T47D (cell line): Measurements from ENCODE around the gene SSH2.
"Not testable (repeated sequence)": the region's sequence is repeated elsewhere in the genome, so short reads cannot be mapped to it uniquely, and the experiment has no call there.

ENCODE experiments used
- DNase-seq, 2 experiments: peaks; one replicate each; pipeline versions ENCODE4 v3.0.0 to v3.0.0-alpha.2; 2011 to 2012; ENCODE audit warnings: low read depth in 1 of 2, low spot score in 1 of 2
- JUND ChIP-seq: IDR thresholded peaks from 2 replicates; pipeline ENCODE4 v1.6.1; 2012; ENCODE audit warnings: low read depth
- in situ Hi-C: cut with HindIII; loops from 2 replicates; pipeline ENCODE4 v1.10.0; 2016; ENCODE audit warnings: low sequenced_read_pairs, low pct_unique_long_range_greater_than_20kb

The SSH2 gene

DNA sequence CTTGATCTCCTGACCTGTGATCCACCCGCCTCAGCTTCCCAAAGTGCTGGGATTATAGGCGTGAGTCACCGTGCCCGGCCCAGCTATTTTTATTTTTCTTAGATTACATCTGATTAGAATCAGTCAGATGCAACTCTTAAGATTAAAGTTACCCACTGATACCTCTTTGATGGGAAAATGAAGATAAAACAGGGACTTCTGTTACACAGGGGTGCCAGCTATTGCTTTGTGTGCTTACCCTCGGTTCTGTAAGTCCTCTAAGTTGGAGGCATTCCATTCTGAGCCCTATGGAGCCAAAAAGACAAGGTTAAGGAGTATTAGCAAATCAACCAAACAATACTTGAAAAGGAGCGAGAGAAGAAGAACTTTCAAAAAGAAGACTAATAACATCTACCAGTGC is 274.7 kb downstream of the SSH2 start:
- no peak for DNase-seq
- TF ChIP-seq JUND: no peak
- in situ Hi-C loops: no loop called here

DNA sequence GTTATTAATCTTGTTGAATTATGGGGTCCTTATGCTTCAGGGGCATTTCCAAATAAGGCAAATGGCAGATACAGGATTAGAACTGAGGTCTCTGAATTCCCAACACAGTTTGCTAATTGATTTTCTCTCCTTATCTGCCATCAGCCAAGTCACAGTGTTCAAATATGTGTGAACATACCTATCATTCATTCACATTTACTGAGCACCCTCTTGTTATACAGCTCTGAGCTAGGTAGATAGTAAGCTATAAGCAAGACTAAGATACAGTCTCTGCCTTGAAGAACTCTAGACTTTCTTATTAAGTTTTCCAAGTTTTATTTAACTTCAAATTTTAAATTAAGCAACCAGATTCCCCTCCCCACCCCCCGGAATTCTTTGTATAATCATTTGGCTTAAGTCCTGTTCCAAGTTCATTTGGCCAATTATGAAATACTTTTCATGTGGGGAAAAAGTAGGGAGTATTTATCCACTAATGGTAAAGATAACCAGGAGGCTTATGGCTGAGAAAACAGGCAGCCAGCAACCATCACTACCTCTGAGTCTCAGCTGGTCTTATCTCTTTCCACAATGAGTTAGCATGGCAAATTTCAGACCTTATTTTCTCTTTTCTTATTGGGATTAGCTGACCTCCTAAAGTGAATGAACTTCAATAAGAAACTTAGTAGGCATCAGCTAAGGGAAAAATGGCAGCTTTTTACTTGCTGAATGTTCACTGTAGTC is 275.9 kb downstream of the SSH2 start:
- in situ Hi-C loops: no loop called here
- no peak for TF ChIP-seq JUND
- peak in 1 of 2 experiments; percentile 25 for DNase-seq

DNA sequence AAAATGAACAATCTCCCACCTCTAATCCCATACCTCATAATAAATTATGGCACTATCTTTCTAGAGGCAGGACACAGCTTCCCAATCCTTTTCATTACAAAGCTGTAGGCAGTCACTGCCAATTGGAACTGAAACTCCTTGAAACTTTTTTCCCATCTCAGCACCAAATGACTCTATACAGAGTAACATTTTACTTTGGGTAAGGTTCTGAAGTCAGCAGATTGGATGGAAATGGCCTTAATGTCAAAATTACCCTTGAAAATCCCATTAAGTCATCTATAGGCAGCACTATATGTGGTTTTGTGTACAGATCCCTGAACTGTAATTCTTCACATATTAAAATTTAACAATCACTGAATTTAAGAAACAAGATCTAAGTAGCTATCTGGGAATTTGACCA is 277.1 kb downstream of the SSH2 start:
- in situ Hi-C loops: no loop called here
- DNase-seq: no peak
- no peak for TF ChIP-seq JUND

DNA sequence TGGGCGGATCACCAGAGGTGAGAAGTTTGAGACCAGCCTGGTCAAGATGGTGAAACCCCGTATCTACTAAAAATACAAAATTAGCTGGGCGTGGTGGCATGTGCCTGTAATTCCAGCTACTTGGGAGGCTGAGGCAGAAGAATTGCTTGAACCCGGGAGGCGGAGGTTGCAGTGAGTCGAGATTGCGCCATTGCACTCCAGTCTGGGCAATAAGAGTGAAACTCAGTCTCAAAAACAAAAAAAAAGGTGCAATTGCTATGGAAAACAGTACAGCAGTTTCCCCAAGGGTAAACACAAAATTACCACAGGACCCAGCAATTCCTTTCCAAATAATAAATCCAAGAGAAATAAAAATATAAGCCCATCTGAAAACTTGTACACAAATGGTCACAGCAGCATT is 278.1 kb downstream of the SSH2 start:
- in situ Hi-C loops: not testable (repeated sequence)

DNA sequence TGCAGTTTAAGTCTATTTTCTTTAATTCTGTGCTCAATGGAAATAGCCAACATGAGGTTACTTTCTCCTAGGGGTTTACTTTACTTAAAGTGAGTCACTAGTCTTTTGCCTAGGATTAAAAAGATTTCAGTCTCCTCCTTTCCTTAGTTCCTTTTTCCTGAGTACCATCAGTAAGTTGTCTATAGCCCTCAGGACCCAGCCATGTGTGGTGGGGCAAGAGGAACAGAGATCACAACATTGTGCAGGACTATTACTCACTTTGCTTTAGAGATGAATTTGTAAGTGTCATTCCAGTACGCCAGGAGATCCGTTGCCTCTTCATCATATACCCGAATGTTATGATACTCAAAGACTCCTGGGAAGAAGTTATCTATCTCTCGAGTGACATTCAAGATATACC is 279.6 kb downstream of the SSH2 start:
- in situ Hi-C loops: no loop called here
- no peak for TF ChIP-seq JUND
- DNase-seq: no peak

More for the DNA sequence above, 278.1 kb downstream of the SSH2 start:
- DNase-seq: not testable (repeated sequence)

DNA sequence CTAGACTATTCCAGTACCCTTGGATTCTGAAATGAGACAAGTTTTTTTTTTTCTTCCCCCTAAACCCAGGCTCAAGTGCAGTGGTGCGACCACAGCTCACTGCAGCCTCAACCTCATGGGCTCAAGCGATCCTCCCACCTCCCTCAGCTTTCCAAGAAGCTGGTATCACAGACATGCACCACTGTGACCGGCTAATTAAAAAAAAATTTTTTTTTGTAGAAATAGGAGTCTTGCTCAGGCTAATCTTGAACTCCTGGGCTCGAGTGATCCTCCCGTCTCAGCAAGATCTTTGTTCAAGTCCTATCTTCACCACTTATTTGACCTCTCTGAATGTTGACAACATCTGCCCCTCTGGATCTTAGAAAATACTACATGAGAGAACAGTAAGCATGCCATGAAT is 280.7 kb downstream of the SSH2 start:
- DNase-seq: no peak
- in situ Hi-C loops: no loop called here
- no peak for TF ChIP-seq JUND

DNA sequence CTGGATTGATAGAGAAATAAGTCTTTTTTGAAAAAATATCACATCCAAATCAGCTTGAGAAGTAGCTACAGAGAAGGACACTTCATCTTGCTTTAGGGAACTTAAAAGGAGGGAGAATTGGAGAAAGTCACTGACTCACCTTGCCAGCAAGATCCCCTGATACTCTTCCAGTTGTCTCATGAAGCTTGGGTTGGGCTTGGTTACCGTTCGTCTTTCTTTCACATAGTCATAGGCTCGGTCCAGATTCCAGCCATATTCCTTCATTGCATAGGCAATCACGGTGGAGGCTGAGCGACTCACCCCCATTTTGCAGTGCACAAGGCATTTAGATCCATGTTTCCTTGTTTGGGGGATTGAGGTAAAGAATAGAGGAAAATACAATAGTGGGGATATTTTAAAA is 282.0 kb downstream of the SSH2 start:
- TF ChIP-seq JUND: no peak
- in situ Hi-C loops: no loop called here
- no peak for DNase-seq

DNA sequence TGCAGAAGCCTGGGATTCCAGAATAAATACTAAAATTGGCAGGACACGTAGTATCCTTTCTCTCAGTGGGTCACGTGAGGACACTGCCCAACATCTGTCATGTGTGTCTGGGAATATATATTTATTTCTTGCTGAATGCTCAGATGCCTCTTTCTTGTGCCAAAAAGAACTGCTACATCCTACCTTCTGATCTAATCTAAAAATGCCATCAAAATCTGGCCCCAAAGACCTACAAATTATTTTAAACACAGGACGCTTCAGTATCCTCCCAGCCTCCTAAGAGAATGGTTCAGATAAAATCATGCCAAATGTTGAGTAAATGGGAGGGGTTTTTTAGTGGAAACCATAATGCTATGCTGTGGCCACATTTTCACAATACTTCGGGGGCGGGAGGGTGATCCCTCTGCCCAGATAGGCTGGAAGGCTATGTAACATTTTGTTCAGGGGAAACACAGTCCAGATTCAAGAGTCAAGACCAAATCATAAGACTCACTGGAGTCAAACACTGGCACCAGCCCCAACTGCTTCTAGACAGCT is 284.4 kb downstream of the SSH2 start:
- in situ Hi-C loops: no loop called here
- DNase-seq: no peak
- TF ChIP-seq JUND: no peak

DNA sequence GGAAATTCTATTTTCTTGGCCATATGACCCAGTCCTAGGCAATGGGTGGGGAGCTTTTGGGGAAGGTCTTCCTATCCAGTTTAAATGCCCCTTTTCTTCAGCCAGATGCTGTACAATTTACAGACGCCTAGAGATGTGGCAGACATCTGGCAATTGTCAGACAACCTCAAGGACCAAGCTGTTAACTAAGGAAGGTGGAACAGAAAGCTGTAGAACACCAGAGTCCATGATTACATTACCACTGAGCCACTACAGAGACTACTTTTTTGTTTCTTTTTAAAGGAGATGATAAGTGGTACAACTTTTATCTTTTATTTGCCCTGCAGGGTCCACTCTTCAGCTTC is 286.2 kb downstream of the SSH2 start:
- no peak for TF ChIP-seq JUND
- DNase-seq: no peak
- in situ Hi-C loops: no loop called here

DNA sequence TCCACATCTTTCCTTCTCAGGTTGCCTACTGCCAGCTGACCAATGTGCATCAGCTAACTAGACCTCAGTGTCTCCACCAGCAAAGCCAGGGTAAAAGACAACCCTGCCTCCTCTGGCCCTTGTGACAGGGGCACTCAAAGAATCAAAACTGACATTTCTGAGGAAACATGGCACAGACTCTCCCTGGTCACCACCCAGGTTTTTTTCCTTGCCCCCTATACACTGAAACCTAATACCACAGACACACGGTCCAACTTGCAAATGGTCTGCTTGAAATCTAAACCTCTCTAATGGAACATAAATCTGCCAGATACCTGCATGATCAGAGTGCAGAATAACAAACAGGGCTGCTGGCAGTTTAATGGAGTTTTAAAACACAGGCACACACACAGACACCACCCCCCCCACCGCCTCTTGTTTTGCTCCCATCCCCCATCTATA is 287.8 kb downstream of the SSH2 start:
- DNase-seq: no peak
- in situ Hi-C loops: no loop called here
- no peak for TF ChIP-seq JUND

DNA sequence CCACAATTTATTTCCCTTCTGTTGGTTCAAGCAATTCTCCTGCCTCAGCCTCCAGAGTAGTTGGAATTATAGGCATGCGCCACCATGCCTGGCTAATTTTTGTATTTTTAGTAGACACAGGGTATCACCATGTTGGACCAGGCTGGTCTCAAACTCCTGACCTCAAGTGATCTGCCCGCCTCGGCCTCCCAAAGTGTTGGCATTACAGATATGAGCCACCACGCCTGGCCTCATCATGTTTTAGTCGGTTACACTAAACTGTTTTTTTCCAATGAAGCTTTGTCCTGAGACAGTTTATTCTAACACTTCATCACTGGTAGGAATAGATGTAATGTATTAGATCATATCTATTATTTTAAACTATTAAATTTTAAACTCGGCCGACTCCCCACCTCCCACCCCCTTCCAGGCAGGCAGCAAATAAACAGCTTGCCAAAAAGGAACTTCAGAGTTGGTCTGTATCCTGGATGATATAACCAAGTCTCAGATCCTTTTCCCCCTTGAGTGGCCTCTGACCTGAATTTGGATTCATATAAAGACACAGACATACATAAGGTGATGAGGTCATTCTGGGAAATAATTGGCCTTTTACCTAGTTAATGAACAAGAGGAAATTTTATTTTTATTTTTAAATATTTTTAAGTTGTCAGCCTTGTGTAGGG is 288.9 kb downstream of the SSH2 start:
- in situ Hi-C loops: no loop called here
- TF ChIP-seq JUND: no peak

DNA sequence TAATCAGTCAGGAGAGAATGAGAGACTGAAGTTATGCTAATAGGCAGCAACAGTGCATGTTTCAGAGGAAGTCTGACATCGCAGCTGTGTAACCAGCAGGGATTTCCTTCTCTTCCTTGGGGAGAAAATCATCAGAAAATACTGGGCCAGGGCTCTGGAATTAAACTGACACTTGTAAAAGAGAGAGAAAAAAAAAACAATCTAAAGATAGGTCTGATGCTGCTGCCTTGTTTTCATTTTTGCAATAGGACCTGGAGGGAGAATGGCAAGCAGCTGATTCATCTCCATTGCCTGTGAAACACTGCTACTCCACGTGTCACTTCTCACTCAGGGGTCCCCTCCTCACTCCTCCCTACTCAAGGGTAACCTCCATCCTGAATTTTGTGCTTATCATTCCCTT is 289.6 kb downstream of the SSH2 start:
- no peak for DNase-seq
- in situ Hi-C loops: no loop called here
- no peak for TF ChIP-seq JUND

More for the DNA sequence above, 288.9 kb downstream of the SSH2 start:
- no peak for DNase-seq

DNA sequence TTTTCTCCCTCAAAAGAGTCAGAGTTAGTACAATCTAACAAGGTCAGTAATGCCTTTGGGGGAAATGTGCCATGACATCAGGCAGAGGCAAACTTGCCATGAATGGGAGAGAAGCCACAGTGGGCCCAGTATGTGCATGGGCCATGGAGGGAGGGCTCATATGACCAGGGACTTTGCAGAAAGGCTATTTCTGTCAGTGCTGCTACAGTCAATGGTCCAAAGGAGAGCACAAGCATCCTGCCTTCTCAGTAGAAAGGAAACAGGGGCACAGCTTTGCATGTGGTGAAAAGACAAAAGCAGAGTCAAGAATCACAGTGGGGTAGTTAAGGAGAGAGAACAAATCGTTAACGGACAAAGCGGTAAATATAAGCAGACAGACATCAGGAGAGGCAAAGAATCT is 296.1 kb downstream of the SSH2 start:
- in situ Hi-C loops: no loop called here

More for the DNA sequence above, 296.1 kb downstream of the SSH2 start:
- DNase-seq: no peak
- no peak for TF ChIP-seq JUND
